Hepatocyte (in vitro differentiated cells): Measurements from ENCODE around the gene RNF32. TPM values are rescaled to one million over a fixed set of nuclear protein-coding genes. Genes with fewer than 3 reads are reported as not detected.

Experiments used
- DNase-seq: peaks from one replicate; pipeline ENCODE4 v3.0.0-alpha.2; 2016; ENCODE audit warnings: low spot score
- H2AFZ ChIP-seq: fragments of 200-600 bp; sonication (generic); 2 replicates; pipeline ENCODE4 v1.6.0; 2016; ENCODE audit warnings: antibody characterized with exemption, mild to moderate bottlenecking
- H3K27ac ChIP-seq: fragments of 200-600 bp; sonication (generic); 2 replicates; pipeline ENCODE4 v1.5.1; 2016; ENCODE audit warnings: mild to moderate bottlenecking
- H3K27me3 ChIP-seq: fragments of 200-600 bp; sonication (generic); 2 replicates; pipeline ENCODE4 v1.6.1; 2016
- H3K36me3 ChIP-seq: fragments of 200-600 bp; sonication (generic); replicated peaks from 2 replicates; pipeline ENCODE4 v1.5.1; 2016; ENCODE audit warnings: low read depth; ENCODE audit not compliant: insufficient read depth
- H3K4me1 ChIP-seq: fragments of 200-600 bp; sonication (generic); 2 replicates; pipeline ENCODE4 v1.5.1; 2016; ENCODE audit warnings: mild to moderate bottlenecking, moderate library complexity; ENCODE audit not compliant: insufficient read depth
- H3K4me2 ChIP-seq: fragments of 200-600 bp; sonication (generic); 2 replicates; pipeline ENCODE4 v1.6.0; 2016
- H3K4me3 ChIP-seq: fragments of 200-600 bp; sonication (generic); 2 replicates; pipeline ENCODE4 v1.5.1; 2016; ENCODE audit warnings: mild to moderate bottlenecking
- H3K79me2 ChIP-seq: fragments of 200-600 bp; sonication (generic); 2 replicates; pipeline ENCODE4 v1.6.0; 2017; ENCODE audit warnings: mild to moderate bottlenecking
- H3K9me2 ChIP-seq: fragments of 200-600 bp; sonication (generic); replicated peaks from 2 replicates; pipeline ENCODE4 v1.6.0; 2017; ENCODE audit warnings: mild to moderate bottlenecking; ENCODE audit not compliant: insufficient read depth
- H3K9me3 ChIP-seq: fragments of 200-600 bp; sonication (generic); 2 replicates; pipeline ENCODE4 v1.5.1; 2016; ENCODE audit warnings: low read depth, mild to moderate bottlenecking
- H4K20me1 ChIP-seq: fragments of 200-600 bp; sonication (generic); 2 replicates; pipeline ENCODE4 v1.6.0; 2016; ENCODE audit warnings: mild to moderate bottlenecking; ENCODE audit not compliant: insufficient read depth, poor library complexity, severe bottlenecking
- EZH2 ChIP-seq: fragments of 200-600 bp; sonication (generic); IDR thresholded peaks from 2 replicates; pipeline ENCODE4 v1.6.1; 2016; ENCODE audit warnings: antibody characterized with exemption, mild to moderate bottlenecking, borderline replicate concordance
- EZH2phosphoT487 ChIP-seq: fragments of 200-600 bp; sonication (generic); IDR thresholded peaks from one replicate; pipeline ENCODE4 v1.6.1; 2018; ENCODE audit warnings: antibody characterized with exemption, mild to moderate bottlenecking, low read depth, moderate library complexity; ENCODE audit not compliant: unreplicated experiment, severe bottlenecking
- WGBS: methylation state at CpG from one replicate; pipeline ENCODE4 v1.1.6; 2016; ENCODE audit warnings: low lambda C conversion rate; ENCODE audit errors: missing lambda C conversion rate; 5-methylcytosine and 5-hydroxymethylcytosine counted together
- polyA plus RNA-seq: library from polyadenylated mRNA; unstranded; fragments of >200 nt; fragmentation: Nextera tagmentation; extraction: Ambion mirVana; gene quantifications from 2 replicates; pipeline ENCODE4 v1.2.1, GENCODE V29; 2016
- total RNA-seq: library from RNA; depleted of rRNA; stranded (reverse); fragments of >200 nt; gene quantifications from 2 replicates; pipeline ENCODE4 v1.2.3, GENCODE V29; 2014
- TF ChIP-seq, protein P1 (sequence below): fragments of 200-600 bp; sonication (generic); IDR thresholded peaks from 2 replicates; pipeline ENCODE4 v1.5.1; 2016; ENCODE audit warnings: antibody characterized with exemption, mild to moderate bottlenecking; ENCODE audit not compliant: poor library complexity

RNF32 gene
- total and polyA plus RNA-seq, 2 experiments from 2014 or later, result 1.4 to 2.9 TPM

GRCh38 chr7:156703209-156703608, 62.6 kb downstream of the RNF32 start:
- DNase-seq, result no peak
- H2AFZ ChIP-seq, result no peak overlapping the region
- H3K9me3 ChIP-seq, result no peaks in the 10 kb centered on the region
- no peak overlapping the region for H3K4me3 ChIP-seq
- H3K4me1 ChIP-seq, result no peaks in the 10 kb centered on the region
- H3K27ac ChIP-seq, result no peak overlapping the region
- peaks cover 3% of the 10 kb centered on the region for H3K9me2 ChIP-seq
- H3K36me3 ChIP-seq, result no peaks in the 10 kb centered on the region
- H3K27me3 ChIP-seq, result no peaks in the 10 kb centered on the region
- no peak for TF ChIP-seq EZH2phosphoT487
- TF ChIP-seq EZH2, result no peak
- TF ChIP-seq, protein P1, sequence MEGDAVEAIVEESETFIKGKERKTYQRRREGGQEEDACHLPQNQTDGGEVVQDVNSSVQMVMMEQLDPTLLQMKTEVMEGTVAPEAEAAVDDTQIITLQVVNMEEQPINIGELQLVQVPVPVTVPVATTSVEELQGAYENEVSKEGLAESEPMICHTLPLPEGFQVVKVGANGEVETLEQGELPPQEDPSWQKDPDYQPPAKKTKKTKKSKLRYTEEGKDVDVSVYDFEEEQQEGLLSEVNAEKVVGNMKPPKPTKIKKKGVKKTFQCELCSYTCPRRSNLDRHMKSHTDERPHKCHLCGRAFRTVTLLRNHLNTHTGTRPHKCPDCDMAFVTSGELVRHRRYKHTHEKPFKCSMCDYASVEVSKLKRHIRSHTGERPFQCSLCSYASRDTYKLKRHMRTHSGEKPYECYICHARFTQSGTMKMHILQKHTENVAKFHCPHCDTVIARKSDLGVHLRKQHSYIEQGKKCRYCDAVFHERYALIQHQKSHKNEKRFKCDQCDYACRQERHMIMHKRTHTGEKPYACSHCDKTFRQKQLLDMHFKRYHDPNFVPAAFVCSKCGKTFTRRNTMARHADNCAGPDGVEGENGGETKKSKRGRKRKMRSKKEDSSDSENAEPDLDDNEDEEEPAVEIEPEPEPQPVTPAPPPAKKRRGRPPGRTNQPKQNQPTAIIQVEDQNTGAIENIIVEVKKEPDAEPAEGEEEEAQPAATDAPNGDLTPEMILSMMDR, result no peak
- 93% methylated on average over 4 of the region's 4 CpGs for WGBS
- no peaks in the 10 kb centered on the region for H3K79me2 ChIP-seq
- H3K4me2 ChIP-seq, result no peak overlapping the region
- no peaks in the 10 kb centered on the region for H4K20me1 ChIP-seq

DNA sequence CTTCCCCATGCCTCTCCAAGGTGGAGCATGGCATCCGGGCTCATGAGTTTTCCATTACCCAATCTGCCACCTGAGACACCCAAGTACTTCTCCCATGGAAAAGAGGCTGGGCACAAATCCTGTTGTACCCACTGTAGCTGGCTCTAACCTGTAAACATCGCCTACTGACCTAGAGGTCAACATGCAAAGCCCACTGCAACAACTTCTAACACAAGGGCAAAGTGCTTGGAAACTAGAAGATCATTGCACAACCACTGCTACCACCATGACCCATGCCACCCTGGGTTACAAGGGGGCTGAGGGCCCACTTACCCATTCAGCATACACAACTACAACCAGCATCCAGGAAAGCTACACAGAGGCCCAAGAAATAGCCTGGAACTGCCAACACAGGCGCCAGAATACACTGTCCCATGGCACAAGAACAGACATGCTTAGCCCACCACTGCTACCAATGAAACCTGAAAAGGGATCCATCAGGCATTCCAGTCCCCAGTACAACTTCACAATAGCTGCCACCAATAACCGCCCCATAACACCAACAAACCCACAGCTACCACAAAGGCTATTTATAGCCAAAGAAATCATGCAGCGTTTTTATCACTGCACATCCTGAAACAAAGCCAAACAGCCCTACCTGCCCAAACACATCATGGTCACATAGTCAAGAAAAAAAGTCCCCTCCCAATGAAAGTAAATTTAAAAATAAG, 63.4 kb downstream of the RNF32 start:
- Histone ChIP-seq H3K27ac (no peak overlapping the region), H3K79me2 (no peaks in the 10 kb centered on the region), H3K4me3 (no peak overlapping the region), H3K36me3 (no peaks in the 10 kb centered on the region), H3K4me2 (no peak overlapping the region), H3K4me1 (no peaks in the 10 kb centered on the region), H3K9me3 (no peaks in the 10 kb centered on the region), H4K20me1 (no peaks in the 10 kb centered on the region), H2AFZ (no peak overlapping the region), H3K27me3 (no peaks in the 10 kb centered on the region), H3K9me2 (peaks cover 3% of the 10 kb centered on the region)
- no peak for DNase-seq
- TF ChIP-seq, protein P1, result no peak
- TF ChIP-seq EZH2, result no peak
- TF ChIP-seq EZH2phosphoT487, result no peak
- WGBS, result 93% methylated on average over 5 of the region's 5 CpGs

DNA sequence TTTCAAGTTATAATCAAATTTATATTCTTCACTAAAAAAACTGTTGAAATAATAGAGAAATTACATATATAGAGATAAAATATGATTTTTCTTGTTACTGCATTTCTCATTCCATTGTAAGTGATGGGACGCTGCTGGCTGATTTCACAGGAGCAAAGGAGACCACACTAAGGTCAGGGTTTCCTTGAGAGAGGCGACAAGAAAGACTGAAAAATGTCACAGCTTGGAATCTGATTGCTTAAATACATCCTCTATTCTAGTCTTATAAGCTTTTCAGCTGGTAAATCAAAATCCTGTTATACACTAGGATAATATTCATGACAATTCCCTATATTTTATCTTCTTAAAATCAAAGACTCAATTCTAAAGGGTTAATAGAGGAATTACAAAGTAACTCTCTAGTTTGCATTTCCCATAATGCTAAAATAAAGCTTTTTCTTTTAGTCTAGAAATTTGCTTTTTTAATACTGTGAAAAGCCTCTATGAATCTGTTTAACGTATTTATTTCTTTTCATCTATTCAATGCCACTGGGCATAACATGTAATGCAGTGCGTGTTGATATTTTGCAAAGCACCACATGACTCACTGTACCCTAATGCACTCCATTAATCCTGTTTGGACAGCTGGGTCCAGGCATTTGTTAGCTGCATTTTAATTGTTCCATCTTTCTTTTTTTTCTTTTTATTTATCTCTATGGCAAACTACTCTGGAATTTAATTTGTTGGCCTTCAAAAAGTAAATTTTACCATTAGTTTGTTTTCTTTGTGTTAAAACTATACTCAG, 81.7 kb downstream of the RNF32 start:
- no peaks in the 10 kb centered on the region for H3K9me3 ChIP-seq
- no peak for DNase-seq
- no peaks in the 10 kb centered on the region for H3K36me3 ChIP-seq
- no peaks in the 10 kb centered on the region for H3K4me1 ChIP-seq
- H2AFZ ChIP-seq, result no peak overlapping the region
- no peak for TF ChIP-seq EZH2
- TF ChIP-seq, protein P1, result no peak
- no peak for TF ChIP-seq EZH2phosphoT487
- H3K9me2 ChIP-seq, result no peaks in the 10 kb centered on the region
- H3K27me3 ChIP-seq, result no peaks in the 10 kb centered on the region
- 88% methylated on average over 4 of the region's 4 CpGs for WGBS
- H3K79me2 ChIP-seq, result no peaks in the 10 kb centered on the region
- H3K4me3 ChIP-seq, result no peak overlapping the region
- no peak overlapping the region for H3K4me2 ChIP-seq
- H3K27ac ChIP-seq, result no peak overlapping the region
- H4K20me1 ChIP-seq, result no peaks in the 10 kb centered on the region
